Activated CD4-positive, alpha-beta memory T cell treated with anti-CD3 and anti-CD28 coated beads for 36 hours (primary cell): ENCODE data around the gene SRRM3. TPM values are rescaled to one million over a fixed set of nuclear protein-coding genes. Genes with fewer than 3 reads are reported as not detected.
A peak's percentile ranks its signal among the peaks of the same experiment; 100 is the strongest.
"Not testable (repeated sequence)": the region's sequence is repeated elsewhere in the genome, so short reads cannot be mapped to it uniquely, and the experiment has no call there.

Experiments
- CTCF ChIA-PET: fragments of 350-600 bp; sonication (Branson Sonifier 250); formaldehyde crosslinking; loops from one replicate; lab custom pipeline; 2021; ENCODE audit warnings: antibody characterized with exemption, inconsistent platforms; lab: Charles Lee
- POLR2A ChIA-PET: fragments of 350-600 bp; sonication (Branson Sonifier 250); formaldehyde crosslinking; loops from one replicate; lab custom pipeline; 2021; ENCODE audit warnings: antibody characterized with exemption; lab: Charles Lee
- DNase-seq: peaks from one replicate; pipeline ENCODE4 v3.0.0-alpha.2; 2020
- H3K27ac Mint-ChIP-seq: one replicate; pipeline ENCODE4 v1.8.0; 2021; ENCODE audit warnings: mixed read lengths
- H3K27me3 Mint-ChIP-seq: one replicate; pipeline ENCODE4 v1.8.0; 2021; ENCODE audit warnings: mixed read lengths
- H3K36me3 Mint-ChIP-seq: one replicate; pipeline ENCODE4 v1.8.0; 2021; ENCODE audit warnings: mixed read lengths
- H3K4me1 Mint-ChIP-seq: one replicate; pipeline ENCODE4 v1.8.0; 2021; ENCODE audit warnings: low read depth, mixed read lengths
- H3K4me3 Mint-ChIP-seq: one replicate; pipeline ENCODE4 v1.8.0; 2021; ENCODE audit warnings: mild to moderate bottlenecking, mixed read lengths
- H3K9me3 Mint-ChIP-seq: one replicate; pipeline ENCODE4 v1.8.0; 2021; ENCODE audit warnings: mixed read lengths
- intact Hi-C: fragments of 100-400 bp; cut with micrococcal nuclease; formaldehyde crosslinking; loops from one replicate; pipeline ENCODE4 v1.15.1; 2023
- total RNA-seq, 2 experiments: library from RNA; stranded (reverse); gene quantifications; one replicate each; pipeline ENCODE4 v1.2.3, GENCODE V29; 2021

SRRM3 gene
- total RNA-seq, 2 experiments from 2014 or later: not detected

DNA sequence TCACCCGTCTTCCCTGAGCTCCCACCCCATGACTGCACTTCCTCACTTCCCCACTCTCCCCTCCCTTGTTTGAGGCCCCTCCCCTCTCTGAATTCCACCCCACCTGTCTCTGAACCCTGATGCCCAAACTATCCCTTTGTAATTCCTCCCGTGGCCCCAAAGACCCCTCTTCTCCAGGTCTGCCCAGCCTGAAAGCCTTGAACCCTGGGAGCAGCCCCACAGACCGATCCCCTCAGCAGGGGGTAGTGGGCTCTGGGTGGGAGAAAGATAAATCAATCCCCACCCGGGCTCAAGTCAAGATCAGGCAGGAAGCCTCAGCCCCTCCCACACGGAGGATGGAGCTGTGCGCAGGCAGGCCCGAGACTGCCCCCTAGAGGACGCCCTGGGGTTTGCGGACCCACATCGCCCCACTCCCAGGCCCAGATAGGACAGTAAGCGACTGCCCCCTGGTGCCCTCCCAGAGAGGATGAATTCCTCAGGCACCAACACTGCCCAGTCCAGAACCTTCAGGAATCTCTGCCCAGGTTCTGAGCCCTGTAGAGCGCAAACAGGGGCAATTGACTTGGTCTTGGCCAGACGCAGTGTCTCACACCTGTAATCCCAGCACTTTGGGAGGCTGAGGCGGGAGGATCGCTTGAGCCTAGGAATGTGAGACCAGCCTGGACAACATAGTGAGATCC is 112.5 kb downstream of the SRRM3 start:
- Mint-ChIP-seq H3K27me3 (no peaks in the 10 kb centered on the region), H3K9me3 (no peaks in the 10 kb centered on the region), H3K27ac (peak overlapping the region; percentile 62), H3K36me3 (no peaks in the 10 kb centered on the region), H3K4me1 (peaks cover 17% of the 10 kb centered on the region), H3K4me3 (no peak overlapping the region)
- intact Hi-C loops: loop anchor here (1.0 kb wide), 5 partner anchors 11 to 136 kb away; no protein-coding TSS in a partner anchor
- POLR2A ChIA-PET: interaction anchor here (1.0 kb wide), 1 partner anchor 23 kb away, joined by 3 read pairs; no protein-coding TSS in a partner anchor
- CTCF ChIA-PET: interaction anchor here (0.6 to 11.5 kb wide), 36 partner anchors 9 to 447 kb away, joined by 3 to 152 read pairs (median 4); partner anchors contain the start of genes HSPB1, MDH2 and STYXL1
- DNase-seq: peak; percentile 98

DNA sequence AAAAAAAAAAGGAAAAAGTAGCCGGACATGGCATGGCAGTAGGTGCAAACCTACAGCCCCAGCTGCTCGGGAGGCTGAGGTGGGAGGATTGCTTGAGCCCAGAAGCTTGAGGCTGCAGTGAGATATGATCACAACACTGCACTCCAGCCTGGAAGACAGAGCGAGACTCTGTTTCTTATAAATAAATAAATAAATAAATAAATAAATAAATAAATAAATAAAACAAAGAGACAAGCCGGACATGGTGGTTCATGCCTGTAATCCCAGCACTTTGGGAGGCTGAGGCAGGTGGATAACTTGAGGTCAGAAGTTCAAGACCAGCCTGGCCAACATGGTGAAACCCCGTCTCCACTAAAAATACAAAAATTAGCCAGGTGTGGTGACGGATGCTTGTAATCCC is 113.0 kb downstream of the SRRM3 start:
- not testable (repeated sequence) for DNase-seq, H3K27me3 Mint-ChIP-seq, H3K9me3 Mint-ChIP-seq, H3K36me3 Mint-ChIP-seq, H3K4me3 Mint-ChIP-seq, H3K27ac Mint-ChIP-seq
- intact Hi-C loops: loop anchor here (1.0 to 5.0 kb wide), 7 partner anchors 11 to 233 kb away; no protein-coding TSS in a partner anchor
- CTCF ChIA-PET: interaction anchor here (1.0 to 11.5 kb wide), 21 partner anchors 10 to 448 kb away, joined by 3 to 152 read pairs (median 6); partner anchors contain the start of genes HSPB1, MDH2 and STYXL1
- peaks cover 21% of the 10 kb centered on the region for H3K4me1 Mint-ChIP-seq
- POLR2A ChIA-PET: interaction anchor here (1.0 kb wide), 1 partner anchor 23 kb away, joined by 3 read pairs; no protein-coding TSS in a partner anchor

DNA sequence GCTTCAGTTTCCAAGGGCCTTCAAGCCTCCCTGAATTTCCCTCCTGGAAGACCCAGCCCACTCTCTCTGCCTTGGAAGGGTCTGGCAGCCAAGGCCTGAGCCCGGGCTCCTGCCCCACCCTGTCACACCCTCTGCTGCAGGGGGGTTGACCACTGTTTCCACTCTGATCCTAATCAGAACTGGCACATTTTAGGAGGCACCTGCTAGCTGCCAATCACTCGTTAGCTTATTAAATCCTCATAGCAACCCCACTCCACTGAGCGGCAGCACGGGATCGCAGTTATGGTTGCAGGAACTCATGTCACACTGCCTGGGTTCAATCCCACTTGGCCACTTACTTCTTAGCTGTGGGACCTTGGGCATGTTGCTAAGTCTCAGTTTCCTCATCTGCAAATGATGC is 113.7 kb downstream of the SRRM3 start:
- Mint-ChIP-seq H3K9me3 (no peaks in the 10 kb centered on the region), H3K4me1 (peaks cover 25% of the 10 kb centered on the region), H3K27ac (no peak overlapping the region), H3K4me3 (no peak overlapping the region), H3K36me3 (peaks cover 3% of the 10 kb centered on the region), H3K27me3 (no peaks in the 10 kb centered on the region)
- ChIA-PET CTCF (interaction anchor here (1.0 to 11.5 kb wide), 5 partner anchors 20 to 148 kb away, joined by 4 to 152 read pairs (median 25); no protein-coding TSS in a partner anchor), POLR2A (interaction anchor here (0.7 kb wide), 1 partner anchor 50 kb away, joined by 3 read pairs; no protein-coding TSS in a partner anchor)
- intact Hi-C loops: loop anchor here (5.0 kb wide), 2 partner anchors 33 to 232 kb away; no protein-coding TSS in a partner anchor
- DNase-seq: no peak

DNA sequence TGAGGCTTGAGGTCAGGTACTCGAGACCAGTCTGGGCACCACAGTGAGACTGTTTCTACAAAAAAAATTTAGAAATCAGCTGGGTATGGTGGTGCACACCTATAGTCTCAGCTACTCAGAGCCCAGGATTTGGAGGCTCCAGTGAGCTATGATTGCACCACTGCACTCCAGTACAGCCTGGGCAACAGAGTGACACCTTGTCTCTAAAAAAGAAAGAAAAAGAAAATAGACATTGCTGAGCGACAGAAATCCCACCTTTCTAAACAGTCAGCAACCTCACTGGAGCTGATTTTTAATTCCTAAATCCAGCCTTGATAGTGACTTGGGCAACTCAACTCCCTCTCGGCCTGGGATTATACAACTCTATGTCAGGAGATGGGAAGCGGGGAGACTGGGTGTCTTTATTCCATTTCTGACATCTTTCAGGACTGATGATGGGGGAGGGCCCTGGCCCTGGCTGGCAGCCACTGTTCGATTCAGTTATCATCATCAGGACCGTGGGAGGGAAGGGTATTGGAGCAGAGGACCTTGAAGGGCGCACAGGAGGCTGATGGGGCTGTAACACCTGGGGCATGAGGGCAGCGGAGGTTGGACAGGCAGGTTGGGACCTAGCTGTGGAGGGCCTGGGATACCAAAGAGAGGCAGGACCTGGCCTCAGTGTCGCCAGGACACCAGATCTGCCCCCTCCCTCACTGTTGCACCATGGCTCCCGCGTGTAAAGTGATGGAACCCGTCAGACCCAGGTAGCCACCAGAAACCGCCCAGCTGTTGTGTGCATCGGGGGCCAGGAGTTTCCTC is 115.5 kb downstream of the SRRM3 start:
- Mint-ChIP-seq H3K4me1 (peaks cover 25% of the 10 kb centered on the region), H3K27me3 (no peaks in the 10 kb centered on the region), H3K9me3 (no peaks in the 10 kb centered on the region), H3K27ac (peak overlapping the region; percentile 90), H3K4me3 (peak overlapping the region; percentile 76), H3K36me3 (peaks cover 3% of the 10 kb centered on the region)
- intact Hi-C loops: loop anchor here (5.0 kb wide), 2 partner anchors 35 to 230 kb away; no protein-coding TSS in a partner anchor
- ChIA-PET POLR2A (interaction anchor here (0.6 to 4.3 kb wide), 8 partner anchors 14 to 269 kb away, joined by 3 to 44 read pairs (median 6); partner anchors contain the start of genes HSPB1, MDH2, STYXL1 and YWHAG), CTCF (interaction anchor here (0.8 to 11.5 kb wide), 9 partner anchors 8 to 150 kb away, joined by 3 to 152 read pairs (median 4); no protein-coding TSS in a partner anchor)
- no peak for DNase-seq

DNA sequence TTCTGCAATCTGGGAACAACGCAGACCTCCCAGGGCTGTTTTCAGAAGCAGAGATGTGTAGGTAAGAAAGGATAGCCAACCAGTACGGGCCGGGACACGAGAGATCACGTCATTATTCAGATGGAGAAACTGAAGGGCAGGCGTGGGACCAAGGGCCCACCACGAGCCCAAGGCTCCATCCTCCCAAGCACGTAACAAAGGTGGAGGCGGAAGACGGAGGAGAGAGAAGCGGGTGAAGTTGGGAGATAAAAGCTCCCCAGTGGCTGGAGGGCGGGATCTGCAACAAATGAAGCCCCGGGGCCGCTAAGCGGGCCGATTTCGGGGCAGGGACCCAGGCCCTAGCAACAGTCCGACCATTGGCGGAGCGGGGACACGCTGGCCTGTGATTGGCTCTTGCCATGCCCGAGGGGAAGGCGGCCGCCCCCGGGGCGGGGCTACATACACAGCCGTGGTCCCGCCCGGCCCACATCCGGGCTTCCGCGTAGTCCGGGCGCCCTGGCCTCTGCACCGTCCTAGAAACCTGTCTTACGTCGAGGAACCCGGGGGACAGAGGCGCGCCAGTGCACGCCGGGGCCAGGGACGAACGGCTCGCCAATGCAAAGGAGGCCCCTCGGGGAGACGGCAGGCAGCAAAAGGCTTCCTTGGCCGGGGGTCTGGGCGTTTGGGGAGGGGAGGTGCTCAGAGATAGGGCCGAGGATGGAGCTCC is 116.2 kb downstream of the SRRM3 start:
- CTCF ChIA-PET: interaction anchor here (0.6 to 11.5 kb wide), 8 partner anchors 8 to 151 kb away, joined by 3 to 152 read pairs (median 4); no protein-coding TSS in a partner anchor
- no peaks in the 10 kb centered on the region for H3K9me3 Mint-ChIP-seq
- peak; percentile 98 for DNase-seq
- H3K36me3 Mint-ChIP-seq: peaks cover 3% of the 10 kb centered on the region
- intact Hi-C loops: loop anchor here (1.0 to 5.0 kb wide), 10 partner anchors 15 to 439 kb away; partner anchors contain the start of genes MDH2, POR and RHBDD2
- peaks cover 25% of the 10 kb centered on the region for H3K4me1 Mint-ChIP-seq
- POLR2A ChIA-PET: interaction anchor here (0.6 to 4.3 kb wide), 13 partner anchors 10 to 270 kb away, joined by 3 to 44 read pairs (median 4); partner anchors contain the start of genes HSPB1, MDH2, STYXL1 and YWHAG
- H3K27ac Mint-ChIP-seq: peak overlapping the region; percentile 90
- peak overlapping the region; percentile 76 for H3K4me3 Mint-ChIP-seq
- no peaks in the 10 kb centered on the region for H3K27me3 Mint-ChIP-seq

DNA sequence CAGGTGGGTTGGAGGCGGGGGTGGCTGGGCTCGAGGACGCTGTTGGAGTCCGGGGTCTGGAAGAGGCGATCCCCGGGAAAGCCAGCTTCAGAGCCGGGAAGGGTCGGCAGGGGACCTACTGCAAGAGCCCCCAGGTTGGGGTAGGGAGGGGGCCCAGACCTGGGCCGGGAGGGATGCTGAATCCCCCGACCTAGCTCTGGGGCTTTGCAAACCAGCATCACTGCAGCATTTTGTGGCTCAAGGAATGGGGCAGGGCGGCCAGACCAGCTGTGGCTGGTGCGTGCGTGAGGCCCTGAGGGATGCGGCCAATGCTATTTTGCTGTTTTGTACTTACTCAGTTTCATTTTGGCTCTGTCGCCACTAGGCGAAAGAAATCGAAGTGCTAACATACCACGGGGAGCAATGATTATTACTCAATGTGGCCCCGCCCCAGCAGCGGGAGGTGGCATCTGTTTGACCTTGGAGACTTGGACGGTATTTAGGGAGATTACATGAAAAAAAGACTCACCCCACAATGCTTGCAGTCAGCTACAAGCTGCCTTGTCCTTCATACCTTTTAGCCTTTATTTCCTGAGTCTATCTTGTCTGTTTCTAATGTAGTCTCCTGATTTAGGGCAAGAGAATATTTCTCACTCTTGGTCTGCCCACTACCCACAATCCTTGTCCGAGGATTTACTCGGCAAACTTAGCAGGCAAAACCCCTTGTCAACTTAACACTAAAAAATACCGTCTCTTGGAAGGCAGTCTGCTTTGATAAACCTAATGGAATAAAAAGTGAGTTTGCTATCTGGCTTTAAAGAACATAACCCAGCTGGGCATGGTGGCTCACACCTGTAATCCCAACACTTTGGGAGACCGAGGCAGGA is 117.0 kb downstream of the SRRM3 start:
- H3K27me3 Mint-ChIP-seq: no peaks in the 10 kb centered on the region
- intact Hi-C loops: loop anchor here (1.0 to 5.0 kb wide), 10 partner anchors 15 to 440 kb away; partner anchors contain the start of genes MDH2, POR and RHBDD2
- ChIA-PET POLR2A (interaction anchor here (0.9 to 4.3 kb wide), 12 partner anchors 9 to 271 kb away, joined by 3 to 44 read pairs (median 4); partner anchors contain the start of genes HSPB1, MDH2, STYXL1 and YWHAG), CTCF (interaction anchor here (0.6 to 11.5 kb wide), 9 partner anchors 8 to 144 kb away, joined by 3 to 152 read pairs (median 4); partner anchors contain the start of gene YWHAG)
- peak overlapping the region; percentile 76 for H3K4me3 Mint-ChIP-seq
- H3K27ac Mint-ChIP-seq: peak overlapping the region; percentile 90
- no peaks in the 10 kb centered on the region for H3K9me3 Mint-ChIP-seq
- H3K4me1 Mint-ChIP-seq: peaks cover 25% of the 10 kb centered on the region
- peaks cover 3% of the 10 kb centered on the region for H3K36me3 Mint-ChIP-seq
- peak; percentile 88 for DNase-seq

DNA sequence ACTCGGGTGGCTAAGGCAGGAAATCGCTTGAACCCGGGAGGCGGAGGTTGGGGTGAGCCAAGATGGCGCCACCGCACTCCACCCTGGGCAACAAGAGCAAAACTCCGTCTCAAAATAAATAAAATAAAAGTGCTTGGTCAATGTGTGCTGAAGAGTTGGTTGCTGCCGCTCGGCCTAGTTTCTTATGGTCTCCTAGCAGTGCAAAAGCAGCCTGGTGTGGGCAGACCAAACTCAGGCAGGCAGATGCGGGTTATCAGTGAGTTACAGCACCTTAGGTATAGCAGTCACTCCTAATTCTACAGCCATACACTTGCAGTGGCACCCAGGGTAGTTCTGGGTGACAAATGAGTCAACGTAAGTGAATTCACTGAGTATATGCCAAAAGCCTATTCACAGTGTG is 123.4 kb downstream of the SRRM3 start:
- Mint-ChIP-seq H3K36me3 (peaks cover 38% of the 10 kb centered on the region), H3K27ac (no peak overlapping the region), H3K4me3 (no peak overlapping the region), H3K9me3 (no peaks in the 10 kb centered on the region), H3K27me3 (no peaks in the 10 kb centered on the region), H3K4me1 (peaks cover 16% of the 10 kb centered on the region)
- DNase-seq: no peak
- CTCF ChIA-PET: interaction anchor here (2.2 kb wide), 1 partner anchor 11 kb away, joined by 8 read pairs; no protein-coding TSS in a partner anchor
- POLR2A ChIA-PET: no interaction called here
- intact Hi-C loops: no loop called here

DNA sequence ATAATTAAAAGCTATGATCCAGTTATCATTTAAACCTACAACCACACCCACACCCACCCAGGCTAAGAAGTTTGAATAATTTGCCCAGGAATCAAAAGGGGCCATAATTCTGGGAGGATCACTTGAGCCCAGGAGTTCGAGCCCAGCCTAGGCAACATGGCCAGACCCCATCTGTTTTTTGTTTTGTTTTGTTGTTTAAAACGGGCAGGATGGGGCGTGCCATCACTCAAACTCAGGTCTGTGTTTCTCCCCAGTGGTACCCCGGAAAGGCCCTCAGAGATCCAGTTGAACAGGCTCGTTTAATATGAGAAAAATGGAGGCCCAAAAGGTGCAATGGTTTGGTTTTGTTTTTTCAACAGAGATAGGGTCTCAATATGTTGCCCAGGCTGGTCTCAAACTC is 124.1 kb downstream of the SRRM3 start:
- Mint-ChIP-seq H3K4me1 (peaks cover 17% of the 10 kb centered on the region), H3K9me3 (no peaks in the 10 kb centered on the region), H3K4me3 (no peak overlapping the region), H3K27ac (no peak overlapping the region), H3K36me3 (peaks cover 39% of the 10 kb centered on the region), H3K27me3 (no peaks in the 10 kb centered on the region)
- DNase-seq: no peak
- intact Hi-C loops: no loop called here
- POLR2A ChIA-PET: no interaction called here
- CTCF ChIA-PET: interaction anchor here (2.2 kb wide), 1 partner anchor 11 kb away, joined by 8 read pairs; no protein-coding TSS in a partner anchor

DNA sequence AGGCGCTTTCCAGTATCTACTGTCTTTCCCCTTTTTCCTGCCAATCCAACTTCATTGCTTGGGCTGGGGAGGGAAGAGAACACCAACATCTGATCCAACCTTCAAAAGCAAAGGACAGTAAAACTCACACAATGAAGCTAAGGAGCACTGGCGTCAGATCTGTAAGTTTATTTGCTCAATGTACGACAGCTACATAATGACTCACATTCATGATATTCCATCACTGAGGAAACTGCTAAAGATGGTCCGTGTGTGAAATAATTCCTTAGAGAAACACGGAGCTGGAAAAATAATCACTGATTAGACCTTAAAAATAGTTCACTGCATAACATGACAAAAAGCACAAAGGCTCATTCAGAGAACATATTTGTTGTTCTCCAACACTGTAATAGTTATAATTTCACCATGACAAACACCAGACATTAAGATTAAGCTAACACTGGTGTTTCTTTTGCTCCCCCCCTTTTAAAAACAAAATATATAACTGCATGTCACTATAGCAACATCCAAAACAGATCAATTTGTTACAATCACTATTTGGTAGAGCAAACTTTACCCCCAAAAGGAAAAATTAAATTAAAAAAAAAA is 125.0 kb downstream of the SRRM3 start:
- Mint-ChIP-seq H3K27me3 (no peaks in the 10 kb centered on the region), H3K4me3 (no peak overlapping the region), H3K36me3 (peaks cover 39% of the 10 kb centered on the region), H3K27ac (no peak overlapping the region), H3K4me1 (peaks cover 17% of the 10 kb centered on the region), H3K9me3 (no peaks in the 10 kb centered on the region)
- ChIA-PET CTCF (interaction anchor here (0.7 to 1.9 kb wide), 2 partner anchors 8 to 13 kb away, joined by 3 to 11 read pairs; no protein-coding TSS in a partner anchor), POLR2A (interaction anchor here (1.5 kb wide), 1 partner anchor 8 kb away, joined by 4 read pairs; no protein-coding TSS in a partner anchor)
- no peak for DNase-seq
- intact Hi-C loops: no loop called here
